Measurements from ENCODE around the gene PAX4. TPM values are rescaled to one million over a fixed set of nuclear protein-coding genes. Genes with fewer than 3 reads are reported as not detected.
A peak's percentile ranks its signal among the peaks of the same experiment; 100 is the strongest.

The PAX4 gene
- total and polyA plus RNA-seq, 9 of the 15 experiments (the other 6 are each of a cell fraction or from before 2014, with no cell fraction given): not detected

- TF ChIP-seq ZNF398 (CRISPR knock-in tag; IDR thresholded peaks at IDR 0.05) (no peak), ZNF449 (CRISPR knock-in tag; IDR thresholded peaks at IDR 0.05) (no peak), TCF15 (CRISPR knock-in tag; IDR thresholded peaks at IDR 0.05) (no peak), CCAR2 (IDR thresholded peaks at IDR 0.05; ENCODE audit: low read depth, low read length) (no peak), PCBP1 (IDR thresholded peaks at IDR 0.05; ENCODE audit: low read depth, low read length, poor library complexity, severe bottlenecking) (peak; percentile 78), GABPB1 (CRISPR knock-in tag; IDR thresholded peaks at IDR 0.05) (peak; percentile 80; the same call in 1 of the 2 replicates), OTX1 (CRISPR knock-in tag; IDR thresholded peaks at IDR 0.05) (peak; percentile 82; the same call in 1 of the 2 replicates), ATF6 (CRISPR knock-in tag; IDR thresholded peaks at IDR 0.05) (peak; percentile 63; the same call in 1 of the 2 replicates), ZNF280B (CRISPR knock-in tag; IDR thresholded peaks at IDR 0.05) (no peak), KDM4B (IDR thresholded peaks at IDR 0.05; ENCODE audit: borderline replicate concordance in 2 of 2, low read depth in 1 of 2) (peak in 1 of 2 experiments; percentile 85; a peak in 1 of 4 replicates), NR3C1 (CRISPR knock-in tag; IDR thresholded peaks at IDR 0.05) (peak; percentile 40; the same call in 1 of the 2 replicates), BCLAF1 (IDR thresholded peaks at IDR 0.05; ENCODE audit: borderline replicate concordance in 1 of 2, control insufficient read depth in 1 of 2, low read depth in 2 of 2, low read length in 1 of 2) (no peak), KAT7 (CRISPR knock-in tag; IDR thresholded peaks at IDR 0.05; ENCODE audit: borderline replicate concordance) (no peak; the same call in 1 of the 2 replicates), POLR2AphosphoS2 (IDR thresholded peaks at IDR 0.05; ENCODE audit: low read length) (peak; percentile 75; the same call in 1 of the 2 replicates)
Observed at GRCh38 chr7:127585044-127585953, 32.6 kb downstream of the PAX4 start, which contains the start of gene GCC1 (continued).

All from K562 (cell line).